ENCODE data around the gene CDKAL1. TPM values are rescaled to one million over a fixed set of nuclear protein-coding genes. Genes with fewer than 3 reads are reported as not detected.
A peak's percentile ranks its signal among the peaks of the same experiment; 100 is the strongest.
"Not testable (repeated sequence)": the region's sequence is repeated elsewhere in the genome, so short reads cannot be mapped to it uniquely, and the experiment has no call there.

The CDKAL1 gene
- total and polyA plus RNA-seq, 2 donors (not counting 3 experiments of a cell fraction or from before 2014, with no cell fraction given) = 6.1 to 20.5 TPM

GRCh38 chr6:21053612-21054011, 519.4 kb downstream of the CDKAL1 start:
- H3K79me2 ChIP-seq (ENCODE audit: control insufficient read depth, insufficient read depth, low read length) = no peaks in the 10 kb centered on the region
- dilution Hi-C loops (cut with MboI; ENCODE audit: extremely low pct_ligation_motif_present, low sequenced_read_pairs) = no loop called here

GRCh38 chr6:21055480-21055879, 521.2 kb downstream of the CDKAL1 start:
- H3K27ac ChIP-seq (ENCODE audit: insufficient read depth, low read depth, low read length); H3K9me3 ChIP-seq (replicated peaks; ENCODE audit: control insufficient read depth, insufficient read depth, low read length); H3K4me3 ChIP-seq (replicated peaks in 1 of 3; ENCODE audit: insufficient read depth in 1 of 3, low read depth in 1 of 3, low read length in 3 of 3); H3K4me1 ChIP-seq (ENCODE audit: control insufficient read depth, extremely low read depth, insufficient read depth, low read length); H4K20me1 ChIP-seq (replicated peaks; ENCODE audit: control insufficient read depth, extremely low read depth, insufficient read depth, low read length); H3K4me2 ChIP-seq (ENCODE audit: insufficient read depth, low read length); H3K9ac ChIP-seq (replicated peaks; ENCODE audit: extremely low read depth, insufficient read depth, low read length); intact Hi-C loops (cut with micrococcal nuclease); FAIRE-seq; H3K27me3 ChIP-seq (ENCODE audit: control insufficient read depth in 2 of 2, insufficient read depth in 2 of 2, low read length in 2 of 2); dilution Hi-C loops (cut with MboI; ENCODE audit: extremely low pct_ligation_motif_present, low sequenced_read_pairs); BruUV-seq (replicated peaks); H3K9me1 ChIP-seq (replicated peaks; ENCODE audit: control insufficient read depth, extremely low read depth, insufficient read depth, low read length); DNase-seq (ENCODE audit: low read depth, low spot score); CTCF ChIA-PET; H3K79me2 ChIP-seq (ENCODE audit: control insufficient read depth, insufficient read depth, low read length); H2AFZ ChIP-seq (ENCODE audit: low read depth, low read length); H3K36me3 ChIP-seq (ENCODE audit: control insufficient read depth in 2 of 2, extremely low read depth in 1 of 2, insufficient read depth in 2 of 2, low read length in 2 of 2); POLR2A ChIA-PET: not testable (repeated sequence)

More at GRCh38 chr6:21053612-21054011, 519.4 kb downstream of the CDKAL1 start:
- H3K9me3 ChIP-seq (replicated peaks; ENCODE audit: control insufficient read depth, insufficient read depth, low read length) = no peaks in the 10 kb centered on the region
- ChIA-PET POLR2A (no interaction called here), CTCF (no interaction called here)
- H3K36me3 ChIP-seq (ENCODE audit: control insufficient read depth in 2 of 2, extremely low read depth in 1 of 2, insufficient read depth in 2 of 2, low read length in 2 of 2) = no peaks in the 10 kb centered on the region
- H3K4me2 ChIP-seq (ENCODE audit: insufficient read depth, low read length) = peak overlapping the region; percentile 28
- H3K4me3 ChIP-seq (replicated peaks in 1 of 3; ENCODE audit: insufficient read depth in 1 of 3, low read depth in 1 of 3, low read length in 3 of 3) = no peak overlapping the region
- intact Hi-C loops (cut with micrococcal nuclease) = no loop called here
- H3K4me1 ChIP-seq (ENCODE audit: control insufficient read depth, extremely low read depth, insufficient read depth, low read length) = peaks cover 8% of the 10 kb centered on the region
- DNase-seq (ENCODE audit: low read depth, low spot score) (peak; percentile 33), FAIRE-seq (peak; percentile 8)
- H4K20me1 ChIP-seq (replicated peaks; ENCODE audit: control insufficient read depth, extremely low read depth, insufficient read depth, low read length) = no peaks in the 10 kb centered on the region
- TF ChIP-seq JUN (IDR thresholded peaks at IDR 0.05; ENCODE audit: borderline replicate concordance, insufficient read depth, insufficient read length, low read depth) (peak; percentile 75), FOS (IDR thresholded peaks at IDR 0.05; ENCODE audit: borderline replicate concordance, insufficient read depth, low read length) (peak; percentile 66), MYC (IDR thresholded peaks at IDR 0.05; ENCODE audit: low read depth, low read length) (no peak), CTCF (IDR thresholded peaks at IDR 0.05; ENCODE audit: extremely low read depth in 1 of 2, insufficient read depth in 1 of 2, low read depth in 1 of 2, low read length in 2 of 2) (no peak)
- H3K9ac ChIP-seq (replicated peaks; ENCODE audit: extremely low read depth, insufficient read depth, low read length) = no peak overlapping the region
- no peaks in the 10 kb centered on the region for H3K27me3 ChIP-seq (ENCODE audit: control insufficient read depth in 2 of 2, insufficient read depth in 2 of 2, low read length in 2 of 2)
- no peaks in the 10 kb centered on the region for H3K9me1 ChIP-seq (replicated peaks; ENCODE audit: control insufficient read depth, extremely low read depth, insufficient read depth, low read length)
- no peak overlapping the region for H2AFZ ChIP-seq (ENCODE audit: low read depth, low read length)
- BruUV-seq (replicated peaks) = no TSS peak
- no peak overlapping the region for H3K27ac ChIP-seq (ENCODE audit: insufficient read depth, low read depth, low read length)
